A673 (cell line): Measurements from ENCODE around the gene ZNF680.

Experiments
- CTCF ChIP-seq: fragments of 300-800, 200-600 bp; sonication (generic); conservative IDR thresholded peaks from 2 replicates; pipeline ENCODE4 v1.5.1; 2017; ENCODE audit warnings: low read depth, mild to moderate bottlenecking, antibody characterized with exemption, low read length, moderate library complexity, mixed read lengths
- EZH2 ChIP-seq: fragments of 200-600 bp; sonication (generic); IDR thresholded peaks from 2 replicates; pipeline ENCODE4 v1.6.1; 2017; ENCODE audit warnings: borderline replicate concordance, low read depth, mild to moderate bottlenecking, mixed read lengths, antibody characterized with exemption, low read length; ENCODE audit not compliant: poor library complexity, severe bottlenecking

- TF ChIP-seq CTCF: no peak
- no peak for TF ChIP-seq EZH2
These were observed 64.6 kb downstream of the ZNF680 start for GRCh38 chr7:64498270-64498669.
